Naive thymus-derived CD4-positive, alpha-beta T cell (primary cell): ENCODE results near the gene GREM2. TPM values are rescaled to one million over a fixed set of nuclear protein-coding genes. Genes with fewer than 3 reads are reported as not detected.

Experiments
- ATAC-seq: fragments of 150-1000 bp; cut with Tn5 transposase; 2 replicates; pipeline ENCODE4 v1.10.0; 2021; ENCODE audit warnings: mild to moderate bottlenecking, moderate library complexity
- CTCF ChIA-PET: fragments of 350-600 bp; sonication (Branson Sonifier 250); formaldehyde crosslinking; loops from one replicate; lab custom pipeline; 2021; ENCODE audit warnings: antibody characterized with exemption; lab: Charles Lee
- POLR2A ChIA-PET: fragments of 350-600 bp; sonication (Branson Sonifier 250); formaldehyde crosslinking; loops from one replicate; lab custom pipeline; 2021; ENCODE audit warnings: antibody characterized with exemption, inconsistent platforms; lab: Charles Lee
- DNase-seq, 9 donors: peaks; one replicate each; pipeline versions ENCODE4 v3.0.0 to v3.0.0-alpha.2; 2020 to 2022; ENCODE audit warnings: mixed read lengths in 1 of 9
- H3K27ac ChIP-seq: one replicate; pipeline ENCODE4 v1.7.0; 2013; ENCODE audit warnings: mild to moderate bottlenecking, low read depth, low read length, moderate library complexity
- H3K27me3 ChIP-seq, 2 donors: one replicate each; pipeline ENCODE4 v1.7.0; 2013; ENCODE audit warnings: low read length in 2 of 2, mild to moderate bottlenecking in 2 of 2, moderate library complexity in 2 of 2; ENCODE audit not compliant: control insufficient read depth in 2 of 2, insufficient read depth in 2 of 2
- H3K36me3 ChIP-seq, 3 experiments: 1 replicate in 2 of 3; 2 replicates in 1 of 3; pipeline ENCODE4 v1.7.0; 2013; ENCODE audit warnings: low read length in 3 of 3, mild to moderate bottlenecking in 3 of 3, moderate library complexity in 1 of 3; ENCODE audit not compliant: insufficient read depth in 3 of 3, control insufficient read depth in 2 of 3
- H3K4me1 ChIP-seq, 2 donors: one replicate each; pipeline ENCODE4 v1.7.0; 2013; ENCODE audit warnings: low read length in 2 of 2, mild to moderate bottlenecking in 2 of 2, moderate library complexity in 1 of 2; ENCODE audit not compliant: control insufficient read depth in 2 of 2, insufficient read depth in 2 of 2
- H3K4me3 ChIP-seq: 2 replicates; pipeline ENCODE4 v1.7.0; 2013; ENCODE audit warnings: mild to moderate bottlenecking, low read length
- H3K9me3 ChIP-seq, 3 experiments: 1 replicate in 2 of 3; 2 replicates in 1 of 3; pipeline ENCODE4 v1.7.0; 2013; ENCODE audit warnings: low read length in 3 of 3; ENCODE audit not compliant: control insufficient read depth in 2 of 3
- H3K27ac Mint-ChIP-seq, 9 donors: one replicate each; pipeline ENCODE4 v1.8.0; 2020 to 2022; ENCODE audit warnings: mixed read lengths in 9 of 9, mild to moderate bottlenecking in 8 of 9, moderate library complexity in 5 of 9, inconsistent platforms in 2 of 9
- H3K27me3 Mint-ChIP-seq, 5 donors: one replicate each; pipeline ENCODE4 v1.8.0; 2021 to 2022; ENCODE audit warnings: mixed read lengths in 5 of 5, mild to moderate bottlenecking in 1 of 5
- H3K36me3 Mint-ChIP-seq, 5 donors: one replicate each; pipeline ENCODE4 v1.8.0; 2020 to 2022; ENCODE audit warnings: mixed read lengths in 5 of 5, mild to moderate bottlenecking in 3 of 5, inconsistent platforms in 1 of 5
- H3K4me1 Mint-ChIP-seq, 7 donors: one replicate each; pipeline ENCODE4 v1.8.0; 2020 to 2022; ENCODE audit warnings: mixed read lengths in 7 of 7, mild to moderate bottlenecking in 3 of 7, inconsistent platforms in 1 of 7
- H3K4me3 Mint-ChIP-seq, 10 donors: one replicate each; pipeline ENCODE4 v1.8.0; 2020 to 2022; ENCODE audit warnings: mild to moderate bottlenecking in 10 of 10, mixed read lengths in 10 of 10, moderate library complexity in 6 of 10, inconsistent platforms in 2 of 10
- H3K9me3 Mint-ChIP-seq, 11 donors: one replicate each; pipeline ENCODE4 v1.8.0; 2020 to 2022; ENCODE audit warnings: mixed read lengths in 11 of 11, mild to moderate bottlenecking in 4 of 11, inconsistent platforms in 1 of 11, moderate library complexity in 1 of 11
- intact Hi-C, 2 donors: fragments of 100-400 bp; cut with micrococcal nuclease; formaldehyde crosslinking; loops; one replicate each; pipeline ENCODE4 v1.15.1; 2023
- polyA plus RNA-seq, 2 donors: library from polyadenylated mRNA; unstranded; fragments of 300-500 nt; fragmentation: Illumina TruSeq; gene quantifications; one replicate each; pipeline ENCODE4 v1.2.3, GENCODE V29; 2021
- total RNA-seq, 6 experiments: library from RNA in 5 of 6; stranded (reverse) in 5 of 6; gene quantifications; 1 replicate in 5 of 6; 2 replicates in 1 of 6; pipeline ENCODE4 v1.2.3 and lab custom pipeline; 2021 to 2026

GREM2 gene
- total and polyA plus RNA-seq, 7 experiments from 2014 or later: 0.05 to 5.2 (median 0.65) TPM; not detected in 1

DNA sequence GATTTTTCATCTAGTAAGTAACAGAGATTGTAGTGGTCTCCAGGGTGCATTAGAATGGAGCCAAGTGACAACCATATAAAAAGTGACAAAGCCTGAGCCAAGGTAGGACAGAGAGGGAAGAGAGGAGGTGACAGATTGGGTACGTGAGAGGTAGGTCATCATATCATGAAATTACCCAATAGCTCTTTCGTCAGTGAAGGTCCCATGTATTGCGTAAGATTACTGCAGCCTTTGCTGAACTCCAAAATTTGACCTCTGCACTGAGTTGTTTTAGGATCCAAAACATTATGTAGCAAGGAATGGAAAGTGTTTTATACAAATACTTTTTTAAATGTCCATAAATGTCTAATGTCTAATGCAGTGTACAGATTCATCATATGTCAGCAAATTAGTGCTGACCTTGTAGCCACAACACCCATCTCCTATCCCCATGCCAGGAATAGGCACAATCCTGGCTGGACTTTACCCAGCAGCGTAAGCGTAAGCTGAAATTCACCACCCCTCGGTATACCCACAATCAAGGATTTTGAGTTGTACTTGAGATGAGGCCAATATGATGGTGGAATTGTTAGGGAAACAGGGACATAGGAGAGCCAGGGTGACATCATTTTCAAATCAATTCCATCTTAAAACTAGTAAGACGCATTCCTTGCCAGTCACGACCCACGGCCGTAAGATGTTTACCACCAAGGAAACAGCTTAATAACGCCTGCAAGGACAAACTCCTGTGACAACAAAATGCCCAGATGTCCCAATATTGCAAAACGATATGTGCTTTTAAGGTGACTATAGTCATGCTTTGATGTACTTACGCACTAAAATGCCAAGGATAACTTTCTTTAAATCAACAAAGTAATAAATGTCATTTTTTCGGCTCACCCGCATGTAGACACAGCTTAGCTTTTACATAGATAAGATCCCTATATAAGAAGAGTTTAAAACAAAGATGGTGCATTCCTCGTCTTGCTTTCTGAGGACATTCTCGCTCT lies 38.1 kb upstream of the GREM2 start:
- CTCF ChIA-PET: interaction anchor here (0.5 kb wide), 1 partner anchor 193 kb away, joined by 3 read pairs; no protein-coding TSS in a partner anchor
- POLR2A ChIA-PET: no interaction called here
- Mint-ChIP-seq H3K27me3 (peaks cover 0 to 8% (median 4%) of the 10 kb centered on the region in 5 donors), H3K9me3 (peaks cover 0 to 6% (median 0%) of the 10 kb centered on the region in 11 donors), H3K4me3 (no peak overlapping the region), H3K4me1 (peaks cover 0 to 8% (median 0%) of the 10 kb centered on the region in 7 donors), H3K36me3 (no peaks in the 10 kb centered on the region), H3K27ac (no peak overlapping the region)
- no peaks in the 10 kb centered on the region for H3K4me1 ChIP-seq
- H3K36me3 ChIP-seq: no peaks in the 10 kb centered on the region
- no peak overlapping the region for H3K27ac ChIP-seq
- H3K9me3 ChIP-seq: no peaks in the 10 kb centered on the region
- H3K27me3 ChIP-seq: no peaks in the 10 kb centered on the region
- DNase-seq: no peak
- no peak for ATAC-seq
- H3K4me3 ChIP-seq: no peak overlapping the region
- intact Hi-C loops: no loop called here

DNA sequence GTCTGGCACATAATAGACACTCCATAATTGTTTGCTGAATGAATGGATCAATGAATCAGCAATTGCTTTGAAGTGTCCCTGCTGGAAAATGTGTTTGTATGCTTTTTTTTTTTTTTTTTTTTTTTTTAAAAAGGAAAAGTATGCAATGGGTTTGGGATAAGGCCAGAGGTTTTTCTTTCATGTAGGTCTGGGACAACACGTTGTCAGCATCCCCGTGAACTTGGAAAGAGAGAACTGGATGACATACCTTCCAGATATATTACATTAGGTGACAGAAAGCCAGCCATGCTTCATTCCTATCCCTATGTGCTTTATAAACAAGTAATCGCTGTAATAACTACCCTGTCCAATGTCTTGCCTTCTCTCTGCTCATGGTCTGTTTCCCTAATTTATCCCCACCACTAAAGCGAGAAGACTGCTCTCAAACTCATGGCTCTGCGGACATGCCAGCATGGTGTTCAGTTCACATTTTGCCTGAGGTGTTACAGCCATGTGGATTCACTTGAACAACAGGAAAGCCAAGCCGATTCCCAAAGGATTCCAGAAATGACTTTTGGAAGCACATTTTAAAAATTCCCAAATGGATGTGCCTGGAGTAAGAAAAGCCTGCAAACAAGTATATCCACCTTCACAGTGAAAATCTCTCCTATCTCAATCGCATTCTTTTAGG lies 34.8 kb upstream of the GREM2 start:
- CTCF ChIA-PET: no interaction called here
- no peak for DNase-seq
- no peaks in the 10 kb centered on the region for H3K36me3 Mint-ChIP-seq
- peak overlapping the region in 1 of 9 donors; percentile 41 for H3K27ac Mint-ChIP-seq
- POLR2A ChIA-PET: no interaction called here
- no peak for ATAC-seq
- Histone ChIP-seq H3K27ac (no peak overlapping the region), H3K9me3 (no peaks in the 10 kb centered on the region), H3K4me3 (no peak overlapping the region), H3K36me3 (no peaks in the 10 kb centered on the region), H3K27me3 (no peaks in the 10 kb centered on the region), H3K4me1 (no peaks in the 10 kb centered on the region)
- peaks cover 0 to 6% (median 0%) of the 10 kb centered on the region in 11 donors for H3K9me3 Mint-ChIP-seq
- no peak overlapping the region for H3K4me3 Mint-ChIP-seq
- peaks cover 0 to 2% (median 0%) of the 10 kb centered on the region in 5 donors for H3K27me3 Mint-ChIP-seq
- intact Hi-C loops: no loop called here
- H3K4me1 Mint-ChIP-seq: no peaks in the 10 kb centered on the region

DNA sequence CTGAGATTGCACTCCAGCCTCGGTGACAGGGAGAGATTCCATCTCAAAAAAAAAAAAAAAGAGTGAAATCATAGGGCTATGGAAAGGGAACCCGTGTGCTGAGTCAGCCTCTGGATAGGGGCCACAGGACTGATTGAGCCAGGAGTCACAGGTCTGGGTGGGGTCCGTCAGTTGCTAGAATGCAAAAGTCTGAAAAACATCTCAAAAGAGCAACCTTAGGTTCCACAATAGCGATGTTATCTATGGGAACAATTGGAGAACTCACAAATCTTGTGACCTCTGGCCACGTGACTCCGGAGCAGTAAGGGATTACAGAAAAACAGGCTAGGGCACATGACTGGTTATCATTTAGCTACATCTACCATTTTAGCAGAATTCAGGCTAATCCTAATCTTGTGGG lies 32.8 kb upstream of the GREM2 start:
- H3K4me3 Mint-ChIP-seq: no peak overlapping the region
- H3K4me1 Mint-ChIP-seq: no peaks in the 10 kb centered on the region
- intact Hi-C loops: no loop called here
- Histone ChIP-seq H3K27me3 (no peaks in the 10 kb centered on the region), H3K4me1 (no peaks in the 10 kb centered on the region), H3K4me3 (no peak overlapping the region), H3K36me3 (no peaks in the 10 kb centered on the region), H3K9me3 (no peaks in the 10 kb centered on the region), H3K27ac (no peak overlapping the region)
- no peaks in the 10 kb centered on the region for H3K36me3 Mint-ChIP-seq
- CTCF ChIA-PET: no interaction called here
- POLR2A ChIA-PET: no interaction called here
- DNase-seq: no peak
- no peak for ATAC-seq
- H3K27me3 Mint-ChIP-seq: no peaks in the 10 kb centered on the region
- no peak overlapping the region for H3K27ac Mint-ChIP-seq
- peaks cover 0 to 6% (median 0%) of the 10 kb centered on the region in 11 donors for H3K9me3 Mint-ChIP-seq

DNA sequence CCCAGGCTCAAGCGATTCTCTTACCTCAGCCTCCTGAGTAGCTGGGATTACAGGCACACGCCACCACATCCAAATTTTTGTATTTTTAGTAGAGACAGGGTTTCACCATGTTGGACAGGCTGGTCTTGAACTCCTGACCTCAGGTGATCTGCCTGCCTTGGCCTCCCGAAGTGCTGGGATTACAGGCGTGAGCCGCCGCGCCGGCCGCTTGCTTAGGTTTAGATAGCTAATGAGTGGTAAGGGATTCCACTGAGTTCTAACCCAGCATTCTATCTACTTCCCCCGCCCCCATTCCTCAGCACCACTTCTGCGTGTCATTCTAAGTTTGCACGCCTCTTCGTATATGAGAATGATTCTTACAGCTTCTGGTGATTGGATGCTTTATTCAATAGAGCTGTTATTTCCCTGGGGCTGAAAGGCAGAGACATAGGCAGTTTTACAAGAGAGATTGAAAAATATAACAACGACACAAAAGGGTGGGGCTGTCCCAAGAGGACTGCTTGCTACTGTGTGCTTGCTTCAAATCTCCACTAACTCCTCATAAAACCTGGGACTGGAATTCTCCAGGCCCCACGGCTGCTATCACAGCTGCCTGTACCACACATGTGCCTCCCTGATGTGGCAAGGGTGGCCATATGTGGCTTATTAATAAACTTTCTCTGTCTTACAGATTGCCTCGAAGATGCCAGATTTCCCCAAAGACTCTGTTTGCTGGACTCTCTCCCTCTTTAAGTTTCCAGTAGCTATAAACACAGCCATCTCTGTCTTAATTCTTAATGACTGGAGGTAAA lies 23.7 kb upstream of the GREM2 start:
- Histone ChIP-seq H3K36me3 (no peaks in the 10 kb centered on the region), H3K4me3 (no peak overlapping the region), H3K27me3 (no peaks in the 10 kb centered on the region), H3K27ac (no peak overlapping the region), H3K4me1 (no peaks in the 10 kb centered on the region), H3K9me3 (no peaks in the 10 kb centered on the region)
- CTCF ChIA-PET: interaction anchor here (0.6 kb wide), 1 partner anchor 139 kb away, joined by 4 read pairs; no protein-coding TSS in a partner anchor
- DNase-seq (no peak), ATAC-seq (no peak)
- no peak overlapping the region for H3K27ac Mint-ChIP-seq
- POLR2A ChIA-PET: no interaction called here
- no peak overlapping the region for H3K4me3 Mint-ChIP-seq
- no peaks in the 10 kb centered on the region for H3K4me1 Mint-ChIP-seq
- peaks cover 0 to 4% (median 0%) of the 10 kb centered on the region in 5 donors for H3K27me3 Mint-ChIP-seq
- peaks cover 0 to 19% (median 3%) of the 10 kb centered on the region in 11 donors for H3K9me3 Mint-ChIP-seq
- no peaks in the 10 kb centered on the region for H3K36me3 Mint-ChIP-seq
- intact Hi-C loops: no loop called here

DNA sequence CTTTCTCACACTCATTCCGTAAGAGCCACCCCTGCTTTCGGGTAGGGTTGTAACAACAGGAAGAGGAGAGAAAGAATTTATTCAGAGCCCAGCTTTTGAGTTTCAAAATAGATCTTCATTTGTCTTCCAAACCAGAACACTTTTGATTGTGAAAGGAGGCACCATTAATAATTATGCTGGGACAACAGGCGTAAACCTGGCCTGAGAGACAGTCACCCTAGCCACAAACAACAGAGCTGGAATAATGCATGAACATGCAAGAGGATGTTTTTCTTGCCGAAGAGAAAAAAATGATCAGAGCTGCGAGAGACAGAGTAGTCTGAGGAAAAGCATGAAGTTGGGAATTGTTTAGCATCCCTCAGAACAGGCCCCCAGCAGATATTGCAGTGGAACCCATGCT lies 18.5 kb upstream of the GREM2 start:
- Histone ChIP-seq H3K4me1 (no peaks in the 10 kb centered on the region), H3K9me3 (no peaks in the 10 kb centered on the region), H3K27ac (no peak overlapping the region), H3K4me3 (no peak overlapping the region), H3K36me3 (no peaks in the 10 kb centered on the region), H3K27me3 (no peaks in the 10 kb centered on the region)
- ChIA-PET CTCF (no interaction called here), POLR2A (no interaction called here)
- H3K4me3 Mint-ChIP-seq: no peak overlapping the region
- peaks cover 0 to 4% (median 0%) of the 10 kb centered on the region in 5 donors for H3K27me3 Mint-ChIP-seq
- H3K27ac Mint-ChIP-seq: no peak overlapping the region
- intact Hi-C loops: no loop called here
- H3K4me1 Mint-ChIP-seq: peaks cover 0 to under 1% (median 0%) of the 10 kb centered on the region in 7 donors
- H3K36me3 Mint-ChIP-seq: no peaks in the 10 kb centered on the region
- no peak for ATAC-seq
- no peak for DNase-seq
- H3K9me3 Mint-ChIP-seq: peaks cover 0 to 8% (median 1%) of the 10 kb centered on the region in 11 donors

DNA sequence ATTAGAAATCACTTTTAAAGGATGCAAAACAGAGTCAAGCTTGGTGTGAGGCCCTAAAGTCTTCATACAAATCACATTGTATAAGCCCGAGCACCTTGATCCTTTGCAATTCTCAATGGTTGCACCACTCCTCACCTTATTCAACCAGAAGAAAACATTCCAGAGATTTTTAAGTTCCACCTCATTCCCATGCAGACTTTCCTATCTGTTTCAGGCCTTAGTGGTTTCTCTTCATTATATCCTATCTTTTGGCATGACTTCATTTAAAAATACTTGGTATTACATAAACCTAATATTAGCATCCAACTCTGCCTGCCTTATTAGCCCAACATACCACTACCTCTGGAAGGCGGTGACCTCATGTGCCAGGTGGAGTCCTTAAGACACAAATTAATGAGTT lies 9.3 kb upstream of the GREM2 start:
- no peaks in the 10 kb centered on the region for H3K36me3 ChIP-seq
- Mint-ChIP-seq H3K27ac (no peak overlapping the region), H3K36me3 (no peaks in the 10 kb centered on the region), H3K4me3 (no peak overlapping the region), H3K9me3 (peaks cover 0 to 4% (median 0%) of the 10 kb centered on the region in 11 donors), H3K27me3 (peaks cover 0 to 4% (median 0%) of the 10 kb centered on the region in 5 donors), H3K4me1 (peaks cover 0 to 2% (median 0%) of the 10 kb centered on the region in 7 donors)
- intact Hi-C loops: no loop called here
- no peak overlapping the region for H3K4me3 ChIP-seq
- H3K27ac ChIP-seq: no peak overlapping the region
- DNase-seq (no peak), ATAC-seq (no peak)
- ChIA-PET POLR2A (no interaction called here), CTCF (no interaction called here)
- H3K27me3 ChIP-seq: no peaks in the 10 kb centered on the region
- H3K4me1 ChIP-seq: no peaks in the 10 kb centered on the region
- H3K9me3 ChIP-seq: no peaks in the 10 kb centered on the region
